HEK293 (cell line): ENCODE data around the gene HM13.

ENCODE experiments used
- CTCF ChIP-seq: fragments of 450-650 bp; formaldehyde crosslinking; IDR thresholded peaks from 2 replicates; pipeline ENCODE4 v1.5.1; 2016; ENCODE audit warnings: missing biosample characterization, missing genetic modification characterization
- FEZF1 ChIP-seq: fragments of 450-650 bp; formaldehyde crosslinking; IDR thresholded peaks from 2 replicates; pipeline ENCODE4 v1.5.1; 2016; ENCODE audit warnings: missing biosample characterization, missing genetic modification characterization
- IKZF3 ChIP-seq: fragments of 450-650 bp; IDR thresholded peaks from 2 replicates; pipeline ENCODE4 v1.5.0; 2018; ENCODE audit warnings: missing biosample characterization, mild to moderate bottlenecking, missing genetic modification characterization, moderate library complexity
- KLF7 ChIP-seq: fragments of 450-650 bp; formaldehyde crosslinking; IDR thresholded peaks from 2 replicates; pipeline ENCODE4 v1.5.1; 2016; ENCODE audit warnings: missing biosample characterization, missing genetic modification characterization, borderline replicate concordance
- MEIS1 ChIP-seq: sonication (generic); formaldehyde crosslinking; IDR thresholded peaks from 2 replicates; pipeline ENCODE4 v1.8.1; 2022; ENCODE audit warnings: missing genetic modification reagents, mild to moderate bottlenecking, borderline replicate concordance
- OVOL3 ChIP-seq: fragments of 450-650 bp; formaldehyde crosslinking; IDR thresholded peaks from 2 replicates; pipeline ENCODE4 v1.5.1; 2016; ENCODE audit warnings: missing biosample characterization, missing genetic modification characterization
- PRDM1 ChIP-seq: fragments of 450-650 bp; formaldehyde crosslinking; IDR thresholded peaks from 2 replicates; pipeline ENCODE4; 2016; ENCODE audit warnings: missing biosample characterization, missing genetic modification characterization
- SCRT2 ChIP-seq: fragments of 450-650 bp; formaldehyde crosslinking; IDR thresholded peaks from 2 replicates; pipeline ENCODE4 v1.5.1; 2016; ENCODE audit warnings: missing biosample characterization, missing genetic modification characterization
- SP7 ChIP-seq: fragments of 450-650 bp; formaldehyde crosslinking; IDR thresholded peaks from 2 replicates; pipeline ENCODE4 v1.5.1; 2016; ENCODE audit warnings: missing biosample characterization, missing genetic modification characterization
- ZBTB17 ChIP-seq: fragments of 450-650 bp; formaldehyde crosslinking; IDR thresholded peaks from 2 replicates; pipeline ENCODE4 v1.5.1; 2016; ENCODE audit warnings: missing biosample characterization, missing genetic modification characterization
- ZBTB21 ChIP-seq: fragments of 450-650 bp; formaldehyde crosslinking; IDR thresholded peaks from 2 replicates; pipeline ENCODE4 v1.5.1; 2017; ENCODE audit warnings: missing biosample characterization, missing genetic modification characterization
- ZBTB49 ChIP-seq: fragments of 450-650 bp; formaldehyde crosslinking; IDR thresholded peaks from 2 replicates; pipeline ENCODE4 v1.5.1; 2016; ENCODE audit warnings: missing biosample characterization, missing genetic modification characterization, low read depth
- ZBTB7A ChIP-seq: fragments of 450-650 bp; formaldehyde crosslinking; IDR thresholded peaks from 2 replicates; pipeline ENCODE4 v1.5.1; 2016; ENCODE audit warnings: low read depth, missing biosample characterization, missing genetic modification characterization
- ZFP3 ChIP-seq: fragments of 450-650 bp; formaldehyde crosslinking; IDR thresholded peaks from 2 replicates; pipeline ENCODE4 v1.5.1; 2016; ENCODE audit warnings: low read depth, missing biosample characterization, missing genetic modification characterization
- ZNF114 ChIP-seq: fragments of 450-650 bp; formaldehyde crosslinking; IDR thresholded peaks from 2 replicates; pipeline ENCODE4 v1.5.0; 2017; ENCODE audit warnings: missing biosample characterization, missing genetic modification characterization
- ZNF132 ChIP-seq: fragments of 450-650 bp; formaldehyde crosslinking; IDR thresholded peaks from 2 replicates; pipeline ENCODE4 v1.5.1; 2017; ENCODE audit warnings: missing biosample characterization, missing genetic modification characterization, borderline replicate concordance
- ZNF23 ChIP-seq: fragments of 450-650 bp; formaldehyde crosslinking; IDR thresholded peaks from 2 replicates; pipeline ENCODE4 v1.5.1; 2016; ENCODE audit warnings: missing biosample characterization, missing genetic modification characterization, borderline replicate concordance
- ZNF292 ChIP-seq: fragments of 450-650 bp; formaldehyde crosslinking; IDR thresholded peaks from 2 replicates; pipeline ENCODE4 v1.5.1; 2016; ENCODE audit warnings: low read depth, missing biosample characterization, missing genetic modification characterization, borderline replicate concordance
- ZNF324 ChIP-seq: fragments of 450-650 bp; formaldehyde crosslinking; IDR thresholded peaks from 2 replicates; pipeline ENCODE4 v1.5.1; 2016; ENCODE audit warnings: missing biosample characterization, missing genetic modification characterization
- ZNF335 ChIP-seq: fragments of 450-650 bp; formaldehyde crosslinking; conservative IDR thresholded peaks from 2 replicates; pipeline ENCODE4 v1.5.1; 2016; ENCODE audit warnings: missing biosample characterization, missing genetic modification characterization
- ZNF341 ChIP-seq: fragments of 450-650 bp; formaldehyde crosslinking; IDR thresholded peaks from 2 replicates; pipeline ENCODE4; 2016; ENCODE audit warnings: low read depth, missing biosample characterization, missing genetic modification characterization
- ZNF404 ChIP-seq: fragments of 450-650 bp; formaldehyde crosslinking; IDR thresholded peaks from 2 replicates; pipeline ENCODE4 v1.5.1; 2017; ENCODE audit warnings: missing biosample characterization, missing genetic modification characterization
- ZNF513 ChIP-seq: fragments of 450-650 bp; IDR thresholded peaks from 2 replicates; pipeline ENCODE4 v1.5.1; 2018; ENCODE audit warnings: missing biosample characterization, missing genetic modification characterization
- ZNF518A ChIP-seq: fragments of 450-650 bp; formaldehyde crosslinking; conservative IDR thresholded peaks from 2 replicates; pipeline ENCODE4 v1.5.1; 2016; ENCODE audit warnings: low read depth, missing biosample characterization, missing genetic modification characterization
- ZNF529 ChIP-seq: fragments of 450-650 bp; formaldehyde crosslinking; IDR thresholded peaks from 2 replicates; pipeline ENCODE4 v1.5.1; 2017; ENCODE audit warnings: missing genetic modification characterization, missing biosample characterization; ENCODE audit not compliant: insufficient replicate concordance
- ZNF580 ChIP-seq: fragments of 450-650 bp; formaldehyde crosslinking; IDR thresholded peaks from 2 replicates; pipeline ENCODE4 v1.5.1; 2016; ENCODE audit warnings: missing biosample characterization, missing genetic modification characterization
- ZNF621 ChIP-seq: fragments of 450-650 bp; formaldehyde crosslinking; IDR thresholded peaks from 2 replicates; pipeline ENCODE4 v1.5.1; 2017; ENCODE audit warnings: missing biosample characterization, missing genetic modification characterization
- ZNF670 ChIP-seq: fragments of 450-650 bp; formaldehyde crosslinking; IDR thresholded peaks from 2 replicates; pipeline ENCODE4 v1.5.1; 2016; ENCODE audit warnings: missing biosample characterization, missing genetic modification characterization, low read depth
- ZNF843 ChIP-seq: fragments of 450-650 bp; formaldehyde crosslinking; IDR thresholded peaks from 2 replicates; pipeline ENCODE4 v1.5.1; 2016; ENCODE audit warnings: missing biosample characterization, missing genetic modification characterization
- ZSCAN23 ChIP-seq: fragments of 450-650 bp; formaldehyde crosslinking; IDR thresholded peaks from 2 replicates; pipeline ENCODE4 v1.5.1; 2016; ENCODE audit warnings: missing biosample characterization, missing genetic modification characterization

HM13 gene

GRCh38 chr20:31547017-31547675 lies 32.9 kb downstream of the HM13 start (continued):
- TF ChIP-seq ZFP3 (tag by site-specific recombination) = no peak
- TF ChIP-seq ZNF518A (tag by site-specific recombination) = peak; percentile 60; the same call in 1 of the 2 replicates
- no peak for TF ChIP-seq OVOL3 (tag by site-specific recombination)
- TF ChIP-seq SCRT2 = no peak
- no peak for TF ChIP-seq ZNF529 (tag by site-specific recombination)
- no peak for TF ChIP-seq FEZF1 (tag by site-specific recombination)
- TF ChIP-seq ZNF843 (tag by site-specific recombination) = no peak
- TF ChIP-seq SP7 (tag by site-specific recombination) = 0 out of 2 replicates have a peak, but pooled peaks have one; percentile 23
- TF ChIP-seq ZNF341 (tag by site-specific recombination) = peak; percentile 69
- no peak for TF ChIP-seq ZNF404 (tag by site-specific recombination)
- TF ChIP-seq ZNF580 (tag by site-specific recombination) = no peak
- no peak for TF ChIP-seq CTCF (tag by site-specific recombination)
- peak; percentile 93 for TF ChIP-seq ZBTB21 (tag by site-specific recombination)
- TF ChIP-seq IKZF3 (tag by site-specific recombination) = no peak
- TF ChIP-seq MEIS1 (CRISPR knock-in tag) = no peak
- no peak for TF ChIP-seq ZBTB49
- TF ChIP-seq KLF7 (tag by site-specific recombination) = no peak
- TF ChIP-seq ZNF132 (tag by site-specific recombination) = no peak
- TF ChIP-seq ZSCAN23 = no peak
- 0 out of 2 replicates have a peak, but pooled peaks have one; percentile 36 for TF ChIP-seq ZNF335 (tag by site-specific recombination)
- TF ChIP-seq ZNF23 (tag by site-specific recombination) = no peak
- no peak for TF ChIP-seq ZNF513 (tag by site-specific recombination)
- no peak for TF ChIP-seq ZBTB7A
- no peak for TF ChIP-seq ZNF114 (tag by site-specific recombination)
- TF ChIP-seq ZNF621 (tag by site-specific recombination) = no peak
- TF ChIP-seq ZNF670 (tag by site-specific recombination) = no peak
- TF ChIP-seq PRDM1 (tag by site-specific recombination) = no peak
- no peak for TF ChIP-seq ZNF324
- no peak for TF ChIP-seq ZBTB17
- no peak for TF ChIP-seq ZNF292
